GM12801 (cell line): ENCODE results near the gene MAN2C1.

Experiments used
- CTCF ChIP-seq: IDR thresholded peaks from one replicate; pipeline ENCODE4 v1.5.1; 2011; ENCODE audit warnings: control low read depth; ENCODE audit not compliant: insufficient read length; ENCODE audit errors: extremely low read depth

The MAN2C1 gene

GRCh38 chr15:75380773-75381172 is 12.4 kb upstream of the MAN2C1 start:
- no peak for TF ChIP-seq CTCF

GRCh38 chr15:75371901-75372688 is 3.7 kb upstream of the MAN2C1 start:
- TF ChIP-seq CTCF = no peak

- no peak for TF ChIP-seq CTCF
Measured at GRCh38 chr15:75371486-75371885, 3.1 kb upstream of the MAN2C1 start.

GRCh38 chr15:75369897-75370581 is 1.6 kb upstream of the MAN2C1 start:
- no peak for TF ChIP-seq CTCF

- no peak for TF ChIP-seq CTCF
Measured at GRCh38 chr15:75368689-75369239, 357 bp upstream of the MAN2C1 start.

- no peak for TF ChIP-seq CTCF
Measured at GRCh38 chr15:75367406-75367912, 948 bp downstream of the MAN2C1 start.

GRCh38 chr15:75367006-75367405 is 1.4 kb downstream of the MAN2C1 start:
- TF ChIP-seq CTCF = no peak
